Measurements from ENCODE around the gene CACNA1I.

CACNA1I gene

GRCh38 chr22:39703091-39703490 lies 132.5 kb downstream of the CACNA1I start:
- H3K9ac ChIP-seq (ENCODE audit: low read length): no peak overlapping the region
- H3K27ac ChIP-seq (ENCODE audit: low read depth, low read length): no peak overlapping the region
- H3K27me3 ChIP-seq (ENCODE audit: control insufficient read depth, insufficient read depth, low read length): no peaks in the 10 kb centered on the region
- H3K4me1 ChIP-seq (ENCODE audit: control insufficient read depth, insufficient read depth, low read length): no peaks in the 10 kb centered on the region
- H3K36me3 ChIP-seq (ENCODE audit: control insufficient read depth, insufficient read depth, low read length): no peaks in the 10 kb centered on the region
- no peak overlapping the region for H3K4me3 ChIP-seq (ENCODE audit: low read length)

DNA sequence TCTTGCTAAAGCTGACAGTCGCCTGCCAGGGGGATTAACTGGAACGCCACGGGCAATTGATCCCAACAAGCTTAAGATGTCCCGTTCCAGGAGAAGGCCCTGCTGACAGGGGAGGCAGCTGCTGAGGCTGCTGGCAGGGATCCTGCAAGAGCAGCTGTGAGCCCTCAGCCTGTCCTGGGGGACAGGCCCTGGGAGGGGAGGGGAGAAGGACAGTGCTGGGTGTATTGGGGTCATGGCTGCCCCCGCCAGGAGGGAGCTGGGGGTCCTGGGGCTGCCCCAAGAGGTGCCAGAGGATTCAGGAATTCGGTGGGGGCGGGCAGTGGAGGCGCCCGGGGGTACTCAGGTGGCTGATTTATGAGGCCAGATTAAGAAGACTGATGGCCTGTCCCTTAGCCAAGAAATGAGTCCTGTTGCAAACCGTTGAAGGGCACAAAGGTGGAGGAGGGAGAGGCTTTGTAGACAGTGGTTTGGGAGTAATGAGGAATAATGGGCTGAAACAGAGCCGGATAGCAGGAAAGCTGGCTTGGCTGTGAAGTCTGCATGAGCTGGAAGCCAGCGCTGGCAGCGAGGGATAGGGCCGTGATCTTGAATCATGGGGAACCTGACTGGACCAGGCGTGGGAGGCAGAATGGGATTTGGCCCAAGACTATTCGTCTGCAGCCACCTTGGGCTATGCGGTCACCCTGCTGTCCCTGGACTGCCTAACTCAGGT lies 133.5 kb downstream of the CACNA1I start:
- H3K27ac ChIP-seq (ENCODE audit: low read depth, low read length): no peak overlapping the region
- H3K4me1 ChIP-seq (ENCODE audit: control insufficient read depth, insufficient read depth, low read length): no peaks in the 10 kb centered on the region
- H3K4me3 ChIP-seq (ENCODE audit: low read length): no peak overlapping the region
- no peaks in the 10 kb centered on the region for H3K36me3 ChIP-seq (ENCODE audit: control insufficient read depth, insufficient read depth, low read length)
- H3K27me3 ChIP-seq (ENCODE audit: control insufficient read depth, insufficient read depth, low read length): no peaks in the 10 kb centered on the region
- H3K9ac ChIP-seq (ENCODE audit: low read length): no peak overlapping the region

DNA sequence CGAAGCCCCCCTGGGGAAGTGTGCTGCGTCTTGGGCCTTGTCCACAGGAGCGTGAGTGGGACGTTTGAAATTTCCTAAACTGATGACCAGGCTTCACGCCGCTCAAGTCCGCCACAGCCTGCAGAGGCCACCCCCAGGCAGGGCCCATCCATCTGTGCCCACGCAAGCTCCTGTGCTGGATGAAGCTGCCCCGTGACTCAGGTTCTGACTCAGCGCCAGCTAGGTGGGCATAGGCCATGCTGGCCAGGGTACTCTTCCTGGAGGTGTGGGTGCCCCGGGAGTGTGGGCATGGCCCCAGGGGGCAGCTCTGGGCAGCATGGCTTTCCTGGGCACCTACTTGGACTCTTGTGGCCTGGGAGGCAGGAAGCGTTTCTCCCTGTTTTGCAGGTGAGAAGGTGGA lies 134.8 kb downstream of the CACNA1I start:
- H3K4me3 ChIP-seq (ENCODE audit: low read length): no peak overlapping the region
- no peaks in the 10 kb centered on the region for H3K4me1 ChIP-seq (ENCODE audit: control insufficient read depth, insufficient read depth, low read length)
- no peaks in the 10 kb centered on the region for H3K36me3 ChIP-seq (ENCODE audit: control insufficient read depth, insufficient read depth, low read length)
- H3K27ac ChIP-seq (ENCODE audit: low read depth, low read length): no peak overlapping the region
- no peaks in the 10 kb centered on the region for H3K27me3 ChIP-seq (ENCODE audit: control insufficient read depth, insufficient read depth, low read length)
- no peak overlapping the region for H3K9ac ChIP-seq (ENCODE audit: low read length)

DNA sequence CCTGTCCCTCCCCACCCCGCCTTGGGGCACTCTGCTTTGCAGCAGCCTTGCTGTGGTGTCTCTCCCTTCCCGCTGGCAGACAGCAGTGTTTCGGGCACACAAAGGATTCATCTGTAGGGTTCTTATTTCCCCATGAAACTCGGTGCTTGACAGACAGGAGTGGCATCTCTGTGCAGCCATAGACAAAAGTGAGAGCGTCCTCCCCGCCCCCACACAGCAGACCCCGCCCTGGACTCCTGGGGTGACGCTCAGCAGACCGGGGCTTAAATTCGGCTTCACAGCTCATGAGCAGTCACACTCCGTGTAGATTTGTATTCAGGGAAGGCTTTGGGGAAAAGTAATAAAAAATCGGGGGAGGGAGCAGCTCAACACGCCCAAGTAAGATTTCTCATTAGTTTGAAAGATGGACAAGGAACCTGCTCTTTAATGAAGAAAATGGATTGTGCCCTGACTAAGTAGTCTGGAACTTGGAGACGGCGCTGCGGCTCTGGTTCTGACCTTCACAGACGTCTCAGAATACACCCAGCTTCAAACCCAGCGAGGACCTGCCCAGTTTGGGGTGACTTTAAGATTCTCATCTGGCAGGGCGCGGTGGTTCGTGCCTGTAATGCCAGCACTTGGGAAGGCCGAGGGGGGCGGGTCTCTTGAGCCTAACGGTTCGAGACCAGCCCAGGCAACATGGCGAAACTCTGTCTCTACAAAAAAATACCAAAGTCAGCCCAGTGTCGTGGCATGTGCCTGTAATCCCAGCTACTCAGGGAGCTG lies 136.0 kb downstream of the CACNA1I start:
- Histone ChIP-seq H3K27ac (ENCODE audit: low read depth, low read length) (no peak overlapping the region), H3K4me3 (ENCODE audit: low read length) (no peak overlapping the region), H3K27me3 (ENCODE audit: control insufficient read depth, insufficient read depth, low read length) (no peaks in the 10 kb centered on the region), H3K36me3 (ENCODE audit: control insufficient read depth, insufficient read depth, low read length) (no peaks in the 10 kb centered on the region), H3K4me1 (ENCODE audit: control insufficient read depth, insufficient read depth, low read length) (no peaks in the 10 kb centered on the region), H3K9ac (ENCODE audit: low read length) (no peak overlapping the region)

DNA sequence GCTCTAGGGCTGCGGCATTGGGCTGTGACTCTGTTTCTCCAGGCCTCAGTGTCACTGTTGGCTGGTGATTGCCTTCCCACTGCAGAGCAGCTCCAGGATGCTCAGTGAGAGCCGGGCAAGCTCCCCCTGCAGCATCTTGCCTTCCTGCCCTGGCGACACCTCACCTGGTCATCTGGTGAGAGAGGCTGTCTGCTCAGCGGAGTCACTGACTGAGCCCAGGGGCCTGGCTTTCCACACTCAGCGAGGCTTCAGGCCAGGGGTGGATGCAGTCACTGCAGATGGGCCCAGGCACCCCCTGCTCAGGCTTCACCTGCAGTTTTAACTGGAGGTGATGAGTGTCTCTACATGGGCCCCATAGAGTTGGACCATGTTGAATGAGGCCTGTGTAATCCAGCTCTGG lies 136.8 kb downstream of the CACNA1I start:
- no peaks in the 10 kb centered on the region for H3K27me3 ChIP-seq (ENCODE audit: control insufficient read depth, insufficient read depth, low read length)
- no peak overlapping the region for H3K9ac ChIP-seq (ENCODE audit: low read length)
- no peak overlapping the region for H3K4me3 ChIP-seq (ENCODE audit: low read length)
- no peaks in the 10 kb centered on the region for H3K36me3 ChIP-seq (ENCODE audit: control insufficient read depth, insufficient read depth, low read length)
- no peaks in the 10 kb centered on the region for H3K4me1 ChIP-seq (ENCODE audit: control insufficient read depth, insufficient read depth, low read length)
- H3K27ac ChIP-seq (ENCODE audit: low read depth, low read length): no peak overlapping the region

DNA sequence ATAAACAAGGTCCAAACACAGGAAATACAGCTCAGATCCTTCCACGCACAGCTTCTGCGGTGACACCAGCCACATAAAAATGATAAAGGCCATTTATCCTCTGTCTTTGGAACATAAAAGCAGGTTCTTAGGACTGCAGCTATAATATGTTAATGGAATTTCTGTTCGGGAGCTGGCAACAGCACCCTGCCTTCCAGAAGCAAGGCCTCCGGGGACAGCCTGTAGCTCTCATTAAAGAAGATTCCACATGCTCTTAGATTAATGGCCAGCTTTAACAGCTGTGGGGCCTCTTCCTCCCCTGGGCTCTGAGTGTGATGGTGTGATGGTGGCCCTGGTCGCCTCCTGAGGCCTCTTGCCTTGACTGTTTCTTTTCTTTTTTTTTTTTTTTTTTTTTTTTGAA lies 137.3 kb downstream of the CACNA1I start:
- no peaks in the 10 kb centered on the region for H3K4me1 ChIP-seq (ENCODE audit: control insufficient read depth, insufficient read depth, low read length)
- H3K9ac ChIP-seq (ENCODE audit: low read length): no peak overlapping the region
- H3K27ac ChIP-seq (ENCODE audit: low read depth, low read length): no peak overlapping the region
- no peaks in the 10 kb centered on the region for H3K27me3 ChIP-seq (ENCODE audit: control insufficient read depth, insufficient read depth, low read length)
- no peaks in the 10 kb centered on the region for H3K36me3 ChIP-seq (ENCODE audit: control insufficient read depth, insufficient read depth, low read length)
- H3K4me3 ChIP-seq (ENCODE audit: low read length): no peak overlapping the region

GRCh38 chr22:39710380-39711150 lies 140.0 kb downstream of the CACNA1I start:
- Histone ChIP-seq H3K27me3 (ENCODE audit: control insufficient read depth, insufficient read depth, low read length) (no peaks in the 10 kb centered on the region), H3K27ac (ENCODE audit: low read depth, low read length) (no peak overlapping the region), H3K9ac (ENCODE audit: low read length) (no peak overlapping the region), H3K4me1 (ENCODE audit: control insufficient read depth, insufficient read depth, low read length) (no peaks in the 10 kb centered on the region), H3K4me3 (ENCODE audit: low read length) (no peak overlapping the region), H3K36me3 (ENCODE audit: control insufficient read depth, insufficient read depth, low read length) (no peaks in the 10 kb centered on the region)

GRCh38 chr22:39712081-39712480 lies 141.5 kb downstream of the CACNA1I start:
- Histone ChIP-seq H3K27ac (ENCODE audit: low read depth, low read length) (no peak overlapping the region), H3K36me3 (ENCODE audit: control insufficient read depth, insufficient read depth, low read length) (no peaks in the 10 kb centered on the region), H3K4me3 (ENCODE audit: low read length) (no peak overlapping the region), H3K27me3 (ENCODE audit: control insufficient read depth, insufficient read depth, low read length) (no peaks in the 10 kb centered on the region), H3K4me1 (ENCODE audit: control insufficient read depth, insufficient read depth, low read length) (no peaks in the 10 kb centered on the region), H3K9ac (ENCODE audit: low read length) (no peak overlapping the region)

DNA sequence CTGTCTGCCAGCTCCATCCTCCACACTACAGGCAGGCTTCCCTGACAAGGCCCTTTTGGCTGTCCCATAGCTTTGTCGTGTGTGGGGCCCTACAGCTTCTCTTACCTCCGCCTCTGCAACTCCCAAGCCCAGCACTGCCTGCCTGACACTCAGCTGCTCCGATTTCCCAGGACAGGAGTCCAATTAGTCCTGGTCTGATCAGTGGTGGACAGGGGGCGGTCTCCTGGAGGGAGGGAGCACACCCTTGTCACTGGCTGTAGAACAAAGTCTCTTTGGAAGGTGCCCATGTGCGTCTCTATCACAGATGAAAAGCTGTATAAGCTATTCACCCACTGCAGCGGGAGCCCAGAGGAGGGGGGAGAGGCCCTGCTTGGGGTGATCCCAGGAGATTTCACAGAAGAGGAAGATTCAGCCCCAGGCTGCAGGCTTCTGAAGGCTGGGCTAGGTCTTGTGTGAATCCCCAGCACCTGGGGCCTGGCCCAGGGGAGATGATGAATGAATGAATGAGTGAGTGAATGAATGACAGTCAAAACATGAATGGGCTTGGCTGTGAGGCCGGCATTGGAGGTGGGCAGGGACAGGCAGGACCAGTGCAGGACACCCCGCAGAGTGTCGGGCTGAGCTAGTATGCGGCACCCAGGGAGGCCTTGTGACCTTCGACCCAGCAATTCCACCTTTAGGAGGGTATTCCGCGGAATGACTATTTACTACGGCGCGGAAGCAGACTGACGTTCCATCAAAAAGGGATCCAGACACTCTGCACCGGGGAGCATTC lies 142.4 kb downstream of the CACNA1I start:
- Histone ChIP-seq H3K27ac (ENCODE audit: low read depth, low read length) (no peak overlapping the region), H3K36me3 (ENCODE audit: control insufficient read depth, insufficient read depth, low read length) (no peaks in the 10 kb centered on the region), H3K9ac (ENCODE audit: low read length) (no peak overlapping the region), H3K4me3 (ENCODE audit: low read length) (no peak overlapping the region), H3K4me1 (ENCODE audit: control insufficient read depth, insufficient read depth, low read length) (no peaks in the 10 kb centered on the region), H3K27me3 (ENCODE audit: control insufficient read depth, insufficient read depth, low read length) (no peaks in the 10 kb centered on the region)

- H3K4me1 ChIP-seq (ENCODE audit: control insufficient read depth, insufficient read depth, low read length): no peaks in the 10 kb centered on the region
- H3K4me3 ChIP-seq (ENCODE audit: low read length): no peak overlapping the region
- no peak overlapping the region for H3K9ac ChIP-seq (ENCODE audit: low read length)
- H3K27ac ChIP-seq (ENCODE audit: low read depth, low read length): no peak overlapping the region
- no peaks in the 10 kb centered on the region for H3K36me3 ChIP-seq (ENCODE audit: control insufficient read depth, insufficient read depth, low read length)
- H3K27me3 ChIP-seq (ENCODE audit: control insufficient read depth, insufficient read depth, low read length): no peaks in the 10 kb centered on the region
Measured at GRCh38 chr22:39713799-39714290, 143.3 kb downstream of the CACNA1I start.

DNA sequence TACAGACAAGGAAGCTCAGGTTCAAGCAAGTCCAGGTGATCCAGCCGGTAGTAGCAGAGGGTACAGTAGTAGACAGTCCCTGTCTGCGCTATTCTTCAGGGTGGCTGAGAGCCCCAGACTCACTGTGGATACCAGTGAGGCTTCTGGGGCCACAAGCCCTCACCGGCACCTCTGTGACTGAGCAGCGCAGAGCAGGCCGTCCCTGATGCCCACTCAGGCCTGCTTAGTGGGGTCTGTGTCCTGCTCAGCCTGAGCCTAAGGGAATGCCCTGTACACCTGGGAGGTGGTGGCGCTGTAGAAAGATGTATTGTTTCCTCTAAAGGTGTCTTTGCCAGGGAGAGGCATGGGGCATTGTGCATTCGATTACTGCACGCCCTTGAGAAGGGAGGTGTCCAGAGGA lies 143.8 kb downstream of the CACNA1I start:
- Histone ChIP-seq H3K4me1 (ENCODE audit: control insufficient read depth, insufficient read depth, low read length) (no peaks in the 10 kb centered on the region), H3K27me3 (ENCODE audit: control insufficient read depth, insufficient read depth, low read length) (no peaks in the 10 kb centered on the region), H3K27ac (ENCODE audit: low read depth, low read length) (no peak overlapping the region), H3K9ac (ENCODE audit: low read length) (no peak overlapping the region), H3K4me3 (ENCODE audit: low read length) (no peak overlapping the region), H3K36me3 (ENCODE audit: control insufficient read depth, insufficient read depth, low read length) (no peaks in the 10 kb centered on the region)
